ENCODE results near the gene DPY19L2.
"Not testable (repeated sequence)": the region's sequence is repeated elsewhere in the genome, so short reads cannot be mapped to it uniquely, and the experiment has no call there.

Gene DPY19L2

GRCh38 chr12:63537838-63538237 is 130.5 kb downstream of the DPY19L2 start:
- DNase-seq (ENCODE audit: low read depth in 2 of 2): not testable (repeated sequence)

GRCh38 chr12:63529641-63530040 is 138.7 kb downstream of the DPY19L2 start:
- not testable (repeated sequence) for DNase-seq (ENCODE audit: low read depth in 2 of 2)

- DNase-seq (ENCODE audit: low read depth in 2 of 2): no peak
Observed at GRCh38 chr12:63525831-63526230, 142.5 kb downstream of the DPY19L2 start.

- no peak for DNase-seq (ENCODE audit: low read depth in 2 of 2)
Observed at GRCh38 chr12:63521706-63522105, 146.6 kb downstream of the DPY19L2 start.
